GM12878 (cell line): ENCODE data around the gene ARHGAP32. TPM values are rescaled to one million over a fixed set of nuclear protein-coding genes. Genes with fewer than 3 reads are reported as not detected.

ENCODE experiments used
- ATAC-seq: fragments of 200-7000 bp; cut with Tn5 transposase; 3 replicates; pipeline ENCODE4 v1.9.1; 2020; ENCODE audit warnings: mild to moderate bottlenecking, moderate library complexity
- BruUV-seq: library from RNA; stranded (reverse); fragments of 400-500 nt; replicated peaks from 2 replicates; lab custom pipeline; 2021; lab: Mats Ljungman, UMichigan
- CTCF ChIA-PET: fragments of 300-600 bp; sonication (Branson Sonifier 250); formaldehyde crosslinking; extraction: SDS; loops from one replicate; lab custom pipeline; 2021; ENCODE audit warnings: inconsistent platforms; lab: Yijun Ruan, JAX
- POLR2A ChIA-PET: fragments of 350-600 bp; formaldehyde crosslinking; extraction: SDS; loops from one replicate; lab custom pipeline; 2021; ENCODE audit warnings: inconsistent platforms; lab: Charles Lee
- RAD21 ChIA-PET: fragments of 300-600 bp; sonication (Branson Sonifier 250); formaldehyde crosslinking; loops from one replicate; lab custom pipeline; 2023; ENCODE audit warnings: antibody characterized with exemption; ENCODE audit not compliant: unreplicated experiment; lab: Charles Lee
- SMC1A ChIA-PET: fragments of 300-600 bp; sonication (Branson Sonifier 250); formaldehyde crosslinking; loops from one replicate; lab custom pipeline; 2023; ENCODE audit not compliant: unreplicated experiment, uncharacterized antibody; lab: Charles Lee
- DNase-seq: peaks from one replicate; pipeline ENCODE4 v3.0.0-alpha.2; 2011; ENCODE audit warnings: low read depth, low spot score
- FAIRE-seq: peaks from 3 replicates; lab custom pipeline; 2011; peaks lifted over from hg19 to GRCh38; lab: Jason Lieb, UNC
- H2AFZ ChIP-seq: 2 replicates; pipeline ENCODE4 v1.6.0; 2011; ENCODE audit warnings: low read depth, low read length, control low read depth; ENCODE audit not compliant: control insufficient read depth
- H3K27ac ChIP-seq: 2 replicates; pipeline ENCODE4 v1.5.1; 2011; ENCODE audit warnings: control low read depth; ENCODE audit not compliant: control insufficient read depth, insufficient read depth
- H3K27me3 ChIP-seq, 2 experiments: replicated peaks in 1 of 2; 2 replicates each; pipeline versions ENCODE4 v1.6.0 to v1.6.1; 2011; ENCODE audit warnings: low read length in 1 of 2; ENCODE audit not compliant: control insufficient read depth in 2 of 2, insufficient read depth in 2 of 2
- H3K36me3 ChIP-seq, 2 experiments: 2 replicates each; pipeline ENCODE4 v1.5.1; 2011; ENCODE audit warnings: low read length in 1 of 2; ENCODE audit not compliant: control insufficient read depth in 2 of 2, insufficient read depth in 2 of 2
- H3K4me1 ChIP-seq: 2 replicates; pipeline ENCODE4 v1.6.1; 2011; ENCODE audit warnings: mild to moderate bottlenecking, low read length, moderate library complexity, mixed read lengths; ENCODE audit not compliant: control insufficient read depth, insufficient read depth
- H3K4me2 ChIP-seq: 2 replicates; pipeline ENCODE4 v1.6.0; 2011; ENCODE audit warnings: control low read depth; ENCODE audit not compliant: control insufficient read depth, insufficient read depth
- H3K4me3 ChIP-seq: fragments of 200-600 bp; sonication (generic); 2 replicates; pipeline ENCODE4 v1.5.1; 2016
- H3K79me2 ChIP-seq: 2 replicates; pipeline ENCODE4 v1.6.0; 2011; ENCODE audit warnings: low read length; ENCODE audit not compliant: control insufficient read depth, insufficient read depth
- H3K9ac ChIP-seq: 2 replicates; pipeline ENCODE4 v1.8.0; 2011; ENCODE audit warnings: low read length, control low read depth, mixed read lengths; ENCODE audit not compliant: control insufficient read depth, insufficient read depth
- H3K9me3 ChIP-seq: replicated peaks from 3 replicates; pipeline ENCODE4 v1.5.1; 2011; ENCODE audit warnings: mild to moderate bottlenecking, low read length; ENCODE audit not compliant: control insufficient read depth, insufficient read depth
- H4K20me1 ChIP-seq: 2 replicates; pipeline ENCODE4 v1.6.0; 2011; ENCODE audit not compliant: control insufficient read depth, insufficient read depth
- BHLHE40 ChIP-seq, 2 experiments: fragments of 450-650 bp in 1 of 2; IDR thresholded peaks; 2 replicates each; pipeline ENCODE4 v1.6.1; 2011 to 2017; ENCODE audit warnings: low read depth in 2 of 2, borderline replicate concordance in 1 of 2, improper control_type of control experiment in 1 of 2, low read length in 1 of 2, mild to moderate bottlenecking in 1 of 2
- EGR1 ChIP-seq, 2 experiments: IDR thresholded peaks; 1 replicate in 1 of 2; 2 replicates in 1 of 2; pipeline ENCODE4 v1.6.1; 2011 to 2012; ENCODE audit warnings: low read depth in 2 of 2, low read length in 2 of 2, borderline replicate concordance in 1 of 2, mild to moderate bottlenecking in 1 of 2, moderate library complexity in 1 of 2
- KDM1A ChIP-seq: fragments of 200-600 bp; sonication (generic); IDR thresholded peaks from 2 replicates; pipeline ENCODE4 v1.6.1; 2016; ENCODE audit warnings: borderline replicate concordance
- MTA2 ChIP-seq: fragments of 450-650 bp; IDR thresholded peaks from 2 replicates; pipeline ENCODE4 v1.6.1; 2016; ENCODE audit warnings: low read depth, mild to moderate bottlenecking, moderate library complexity
- MTA3 ChIP-seq: IDR thresholded peaks from 2 replicates; pipeline ENCODE4 v1.6.1; 2012; ENCODE audit warnings: low read length, inconsistent platforms, borderline replicate concordance
- NR2C2 ChIP-seq: IDR thresholded peaks from 2 replicates; pipeline ENCODE4 v1.6.1; 2011; ENCODE audit warnings: borderline replicate concordance, low read depth; ENCODE audit not compliant: control insufficient read depth, insufficient read length
- POLR2A ChIP-seq: IDR thresholded peaks from 2 replicates; pipeline ENCODE4 v1.6.1; 2011; ENCODE audit warnings: low read depth, mild to moderate bottlenecking, low read length
- RELA ChIP-seq: fragments of 450-650 bp; IDR thresholded peaks from 2 replicates; pipeline ENCODE4 v1.8.0; 2014; ENCODE audit warnings: borderline replicate concordance; ENCODE audit not compliant: partially characterized antibody
- SIN3A ChIP-seq: IDR thresholded peaks from 2 replicates; pipeline ENCODE4 v1.6.1; 2012; ENCODE audit warnings: low read depth, low read length, improper control_type of control experiment
- SRF ChIP-seq, 2 experiments: IDR thresholded peaks; 2 replicates each; pipeline ENCODE4 v1.6.1; 2011; ENCODE audit warnings: low read depth in 2 of 2, low read length in 2 of 2, mild to moderate bottlenecking in 1 of 2, moderate library complexity in 1 of 2
- STAT1 ChIP-seq: fragments of 450-650 bp; conservative IDR thresholded peaks from 2 replicates; pipeline ENCODE4 v1.6.1; 2014; ENCODE audit warnings: antibody characterized with exemption, mild to moderate bottlenecking
- TCF7 ChIP-seq: IDR thresholded peaks from 2 replicates; pipeline ENCODE4 v1.6.1; 2014; ENCODE audit warnings: antibody characterized with exemption, borderline replicate concordance
- WGBS: methylation state at CpG from one replicate; pipeline ENCODE4 v1.1.6; 2016; ENCODE audit warnings: low lambda C conversion rate; ENCODE audit not compliant: insufficient replicate concordance, insufficient coverage; ENCODE audit errors: missing lambda C conversion rate; 5-methylcytosine and 5-hydroxymethylcytosine counted together
- in situ Hi-C: fragments of 300-500 bp; cut with MboI; formaldehyde crosslinking; loops from 9 replicates; pipeline ENCODE4 v1.14.3; 2018; ENCODE audit warnings: mixed read lengths
- intact Hi-C: fragments of 100-400 bp; cut with micrococcal nuclease; formaldehyde crosslinking; loops from one replicate; pipeline ENCODE4 v1.14.2; 2022; ENCODE audit not compliant: unreplicated experiment
- polyA plus RNA-seq, 11 experiments: library from polyadenylated mRNA; depleted of rRNA in 4 of 11; unstranded in 6 of 11; stranded (reverse) in 5 of 11; fragments of >200 nt; fragmentation: Nextera tagmentation in 4 of 11; fragmentation: Illumina TruSeq in 1 of 11; extraction: Ambion mirVana in 4 of 11; extraction: Trizol in 1 of 11; gene quantifications; 1 replicate in 1 of 11; 2 replicates in 10 of 11; pipeline versions ENCODE4 v1.2.1 to v1.2.3, GENCODE V29; 2011 to 2016; ENCODE audit warnings: inconsistent platforms in 2 of 11, missing spikeins in 2 of 11, low read depth in 1 of 11
- total RNA-seq, 4 experiments: library from RNA; depleted of rRNA in 3 of 4; stranded (reverse); fragments of >200 nt in 3 of 4; fragmentation: Illumina TruSeq in 1 of 4; extraction: Trizol in 1 of 4; gene quantifications; 2 replicates each; pipeline versions ENCODE4 v1.2.1 to v1.2.3, GENCODE V29; 2013 to 2021
- TF ChIP-seq, protein P1 (sequence below): fragments of 450-650 bp; formaldehyde crosslinking; IDR thresholded peaks from 2 replicates; pipeline ENCODE4 v1.5.0; 2022; ENCODE audit warnings: mild to moderate bottlenecking, missing genetic modification characterization
- TF ChIP-seq, protein P2 (sequence below): fragments of 450-650 bp; IDR thresholded peaks from 2 replicates; pipeline ENCODE4 v1.6.1; 2017; ENCODE audit warnings: borderline replicate concordance
- TF ChIP-seq, protein P3 (sequence below): IDR thresholded peaks from 2 replicates; pipeline ENCODE4 v1.6.1; 2012; ENCODE audit warnings: low read depth, low read length, improper control_type of control experiment
- TF ChIP-seq, protein P4 (sequence below): fragments of 450-650 bp; IDR thresholded peaks from 2 replicates; pipeline ENCODE4 v1.6.1; 2017; ENCODE audit warnings: low read depth, mild to moderate bottlenecking, moderate library complexity

Gene ARHGAP32
- total and polyA plus RNA-seq, 10 of the 15 experiments (the other 5 are each of a cell fraction or from before 2014, with no cell fraction given), result under 0.01 to 0.46 (median 0.12) TPM; not detected in 1

DNA sequence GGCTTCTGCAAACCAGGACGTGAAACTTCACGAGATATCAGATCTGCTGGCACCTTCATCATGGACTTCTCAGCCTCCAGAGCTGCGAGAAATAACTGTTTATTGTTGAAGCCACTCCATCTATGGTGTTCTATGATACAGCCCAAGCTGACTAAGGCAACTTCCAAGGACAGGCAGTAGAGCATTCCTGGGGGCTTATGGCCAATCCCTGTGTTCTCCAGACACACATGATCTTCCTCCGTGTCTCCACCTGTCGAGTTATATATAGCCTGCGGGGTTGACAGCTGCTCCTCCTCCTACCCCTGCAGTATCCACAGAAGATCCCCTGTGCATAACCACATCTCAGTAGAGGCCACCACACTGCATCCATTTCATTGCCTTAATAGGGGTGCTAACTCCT lies 260.5 kb downstream of the ARHGAP32 start (continued):
- TF ChIP-seq, protein P1, sequence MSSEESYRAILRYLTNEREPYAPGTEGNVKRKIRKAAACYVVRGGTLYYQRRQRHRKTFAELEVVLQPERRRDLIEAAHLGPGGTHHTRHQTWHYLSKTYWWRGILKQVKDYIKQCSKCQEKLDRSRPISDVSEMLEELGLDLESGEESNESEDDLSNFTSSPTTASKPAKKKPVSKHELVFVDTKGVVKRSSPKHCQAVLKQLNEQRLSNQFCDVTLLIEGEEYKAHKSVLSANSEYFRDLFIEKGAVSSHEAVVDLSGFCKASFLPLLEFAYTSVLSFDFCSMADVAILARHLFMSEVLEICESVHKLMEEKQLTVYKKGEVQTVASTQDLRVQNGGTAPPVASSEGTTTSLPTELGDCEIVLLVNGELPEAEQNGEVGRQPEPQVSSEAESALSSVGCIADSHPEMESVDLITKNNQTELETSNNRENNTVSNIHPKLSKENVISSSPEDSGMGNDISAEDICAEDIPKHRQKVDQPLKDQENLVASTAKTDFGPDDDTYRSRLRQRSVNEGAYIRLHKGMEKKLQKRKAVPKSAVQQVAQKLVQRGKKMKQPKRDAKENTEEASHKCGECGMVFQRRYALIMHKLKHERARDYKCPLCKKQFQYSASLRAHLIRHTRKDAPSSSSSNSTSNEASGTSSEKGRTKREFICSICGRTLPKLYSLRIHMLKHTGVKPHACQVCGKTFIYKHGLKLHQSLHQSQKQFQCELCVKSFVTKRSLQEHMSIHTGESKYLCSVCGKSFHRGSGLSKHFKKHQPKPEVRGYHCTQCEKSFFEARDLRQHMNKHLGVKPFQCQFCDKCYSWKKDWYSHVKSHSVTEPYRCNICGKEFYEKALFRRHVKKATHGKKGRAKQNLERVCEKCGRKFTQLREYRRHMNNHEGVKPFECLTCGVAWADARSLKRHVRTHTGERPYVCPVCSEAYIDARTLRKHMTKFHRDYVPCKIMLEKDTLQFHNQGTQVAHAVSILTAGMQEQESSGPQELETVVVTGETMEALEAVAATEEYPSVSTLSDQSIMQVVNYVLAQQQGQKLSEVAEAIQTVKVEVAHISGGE (CRISPR knock-in tag), result no peak
- TF ChIP-seq STAT1 (no peak), POLR2A (no peak), SIN3A (no peak)
- TF ChIP-seq, all 136 proteins: peak for 0

DNA sequence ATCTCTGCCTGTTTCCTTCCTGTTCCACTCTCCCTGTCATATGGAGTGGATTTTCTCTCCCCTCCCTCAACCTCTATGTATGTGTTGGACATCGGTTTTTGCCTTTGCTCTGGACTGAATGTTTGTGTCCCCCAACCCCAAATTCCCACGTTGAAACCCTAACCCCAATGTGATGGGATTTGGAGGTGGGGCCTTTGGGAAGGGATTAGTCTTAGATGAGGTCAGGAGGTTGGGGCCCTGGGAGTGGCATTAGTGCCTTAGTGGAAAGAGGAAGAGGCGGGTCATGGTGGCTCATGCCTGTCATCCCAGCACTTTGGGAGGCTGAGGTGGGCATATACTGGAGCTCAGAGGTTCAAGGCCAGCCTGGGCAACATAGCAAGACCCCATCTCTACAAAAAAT lies 261.1 kb downstream of the ARHGAP32 start:
- Histone ChIP-seq H3K27ac (no peak overlapping the region), H4K20me1 (no peaks in the 10 kb centered on the region), H3K27me3 (no peaks in the 10 kb centered on the region), H3K4me1 (peaks cover 5% of the 10 kb centered on the region), H3K4me2 (no peak overlapping the region), H3K4me3 (no peak overlapping the region), H3K9ac (no peak overlapping the region), H3K79me2 (no peaks in the 10 kb centered on the region), H3K36me3 (no peaks in the 10 kb centered on the region), H2AFZ (no peak overlapping the region), H3K9me3 (no peaks in the 10 kb centered on the region)
- WGBS, result 52% methylated on average over 3 of the region's 3 CpGs
- no peak for DNase-seq
- in situ Hi-C loops, result no loop called here
- ChIA-PET POLR2A (no interaction called here), CTCF (interaction anchor here (0.7 kb wide), 1 partner anchor 25 kb away, joined by 3 read pairs; no protein-coding TSS in a partner anchor), SMC1A (no interaction called here), RAD21 (no interaction called here)
- ATAC-seq, result no peak
- no peak for FAIRE-seq
- BruUV-seq, result no TSS peak
- intact Hi-C loops, result no loop called here
- TF ChIP-seq KDM1A, result no peak
- TF ChIP-seq, protein P2, sequence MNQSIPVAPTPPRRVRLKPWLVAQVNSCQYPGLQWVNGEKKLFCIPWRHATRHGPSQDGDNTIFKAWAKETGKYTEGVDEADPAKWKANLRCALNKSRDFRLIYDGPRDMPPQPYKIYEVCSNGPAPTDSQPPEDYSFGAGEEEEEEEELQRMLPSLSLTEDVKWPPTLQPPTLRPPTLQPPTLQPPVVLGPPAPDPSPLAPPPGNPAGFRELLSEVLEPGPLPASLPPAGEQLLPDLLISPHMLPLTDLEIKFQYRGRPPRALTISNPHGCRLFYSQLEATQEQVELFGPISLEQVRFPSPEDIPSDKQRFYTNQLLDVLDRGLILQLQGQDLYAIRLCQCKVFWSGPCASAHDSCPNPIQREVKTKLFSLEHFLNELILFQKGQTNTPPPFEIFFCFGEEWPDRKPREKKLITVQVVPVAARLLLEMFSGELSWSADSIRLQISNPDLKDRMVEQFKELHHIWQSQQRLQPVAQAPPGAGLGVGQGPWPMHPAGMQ, result no peak
- TF ChIP-seq NR2C2, result no peak
- TF ChIP-seq SRF (IDR thresholded peaks at IDR 0.05; ENCODE audit: low read depth in 2 of 2, low read length in 2 of 2), result no peak
- TF ChIP-seq, protein P3, sequence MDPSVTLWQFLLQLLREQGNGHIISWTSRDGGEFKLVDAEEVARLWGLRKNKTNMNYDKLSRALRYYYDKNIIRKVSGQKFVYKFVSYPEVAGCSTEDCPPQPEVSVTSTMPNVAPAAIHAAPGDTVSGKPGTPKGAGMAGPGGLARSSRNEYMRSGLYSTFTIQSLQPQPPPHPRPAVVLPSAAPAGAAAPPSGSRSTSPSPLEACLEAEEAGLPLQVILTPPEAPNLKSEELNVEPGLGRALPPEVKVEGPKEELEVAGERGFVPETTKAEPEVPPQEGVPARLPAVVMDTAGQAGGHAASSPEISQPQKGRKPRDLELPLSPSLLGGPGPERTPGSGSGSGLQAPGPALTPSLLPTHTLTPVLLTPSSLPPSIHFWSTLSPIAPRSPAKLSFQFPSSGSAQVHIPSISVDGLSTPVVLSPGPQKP, result no peak
- no peak for TF ChIP-seq RELA
- TF ChIP-seq EGR1 (IDR thresholded peaks at IDR 0.05; ENCODE audit: borderline replicate concordance in 1 of 2, low read depth in 2 of 2, low read length in 2 of 2), result no peak
- TF ChIP-seq TCF7, result no peak
- TF ChIP-seq, protein P4, sequence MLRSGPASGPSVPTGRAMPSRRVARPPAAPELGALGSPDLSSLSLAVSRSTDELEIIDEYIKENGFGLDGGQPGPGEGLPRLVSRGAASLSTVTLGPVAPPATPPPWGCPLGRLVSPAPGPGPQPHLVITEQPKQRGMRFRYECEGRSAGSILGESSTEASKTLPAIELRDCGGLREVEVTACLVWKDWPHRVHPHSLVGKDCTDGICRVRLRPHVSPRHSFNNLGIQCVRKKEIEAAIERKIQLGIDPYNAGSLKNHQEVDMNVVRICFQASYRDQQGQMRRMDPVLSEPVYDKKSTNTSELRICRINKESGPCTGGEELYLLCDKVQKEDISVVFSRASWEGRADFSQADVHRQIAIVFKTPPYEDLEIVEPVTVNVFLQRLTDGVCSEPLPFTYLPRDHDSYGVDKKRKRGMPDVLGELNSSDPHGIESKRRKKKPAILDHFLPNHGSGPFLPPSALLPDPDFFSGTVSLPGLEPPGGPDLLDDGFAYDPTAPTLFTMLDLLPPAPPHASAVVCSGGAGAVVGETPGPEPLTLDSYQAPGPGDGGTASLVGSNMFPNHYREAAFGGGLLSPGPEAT, result no peak
- TF ChIP-seq MTA2, result no peak
- no peak for TF ChIP-seq MTA3
- TF ChIP-seq BHLHE40 (IDR thresholded peaks at IDR 0.05; ENCODE audit: borderline replicate concordance in 1 of 2, low read depth in 2 of 2, low read length in 1 of 2), result no peak
